OCI-LY7 (cell line): ENCODE measurements around the gene ADPRM. TPM values are rescaled to one million over a fixed set of nuclear protein-coding genes. Genes with fewer than 3 reads are reported as not detected.
"Not testable (repeated sequence)": the region's sequence is repeated elsewhere in the genome, so short reads cannot be mapped to it uniquely, and the experiment has no call there.

Experiments used
- BruUV-seq: library from RNA; stranded (reverse); fragments of 400-500 nt; replicated peaks from 2 replicates; lab custom pipeline; 2021; lab: Mats Ljungman, UMichigan
- CTCF ChIA-PET: fragments of 300-600 bp; sonication (Branson Sonifier 250); formaldehyde crosslinking; loops from one replicate; lab custom pipeline; 2022; ENCODE audit warnings: antibody characterized with exemption; ENCODE audit not compliant: unreplicated experiment; lab: Charles Lee
- POLR2A ChIA-PET: fragments of 300-600 bp; sonication (Branson Sonifier 250); formaldehyde crosslinking; loops from one replicate; lab custom pipeline; 2022; ENCODE audit warnings: antibody characterized with exemption; lab: Charles Lee
- DNase-seq: peaks from one replicate; pipeline ENCODE4 v3.0.0-alpha.2; 2015; ENCODE audit warnings: low spot score
- H2AFZ ChIP-seq: fragments of 200-600 bp; sonication (generic), shearing (Covaris generic); 2 replicates; pipeline ENCODE4 v1.6.1; 2014; ENCODE audit warnings: mild to moderate bottlenecking, antibody characterized with exemption, low read length, moderate library complexity
- H3K27ac ChIP-seq: fragments of 200-600 bp; sonication (generic); 2 replicates; pipeline ENCODE4 v1.5.1; 2014; ENCODE audit warnings: mixed run types, low read depth, mild to moderate bottlenecking, moderate library complexity, low read length, inconsistent platforms; ENCODE audit not compliant: poor library complexity, severe bottlenecking
- H3K36me3 ChIP-seq: fragments of 200-600 bp; sonication (generic); 2 replicates; pipeline ENCODE4 v1.6.1; 2014; ENCODE audit warnings: mild to moderate bottlenecking, antibody characterized with exemption, low read length, moderate library complexity, mixed read lengths; ENCODE audit not compliant: insufficient read depth
- H3K4me1 ChIP-seq: fragments of 200-600 bp; sonication (generic); 2 replicates; pipeline ENCODE4 v1.5.1; 2014; ENCODE audit warnings: mild to moderate bottlenecking, low read length; ENCODE audit not compliant: insufficient read depth, poor library complexity, severe bottlenecking
- H3K4me2 ChIP-seq: fragments of 200-600 bp; sonication (generic); 2 replicates; pipeline ENCODE4 v1.6.1; 2014; ENCODE audit warnings: mild to moderate bottlenecking, low read length
- H3K4me3 ChIP-seq: fragments of 200-600 bp; sonication (generic); 2 replicates; pipeline ENCODE4 v1.5.1; 2014; ENCODE audit warnings: mild to moderate bottlenecking, low read depth, low read length; ENCODE audit not compliant: poor library complexity, severe bottlenecking
- H3K79me2 ChIP-seq: fragments of 200-600 bp; sonication (generic); 2 replicates; pipeline ENCODE4 v1.6.1; 2016; ENCODE audit warnings: low read depth, mild to moderate bottlenecking, low read length, moderate library complexity, mixed read lengths; ENCODE audit not compliant: insufficient read depth
- H3K9me2 ChIP-seq: fragments of 200-600 bp; sonication (generic); 2 replicates; pipeline ENCODE4 v1.6.1; 2016; ENCODE audit warnings: mild to moderate bottlenecking, low read length, mixed read lengths; ENCODE audit not compliant: insufficient read depth
- H3K9me3 ChIP-seq: fragments of 200-600 bp; sonication (generic); 2 replicates; pipeline ENCODE4 v1.6.1; 2014; ENCODE audit warnings: mild to moderate bottlenecking, mixed run types, low read length, mixed read lengths
- H4K20me1 ChIP-seq: fragments of 200-600 bp; sonication (generic); 2 replicates; pipeline ENCODE4 v1.6.1; 2014; ENCODE audit warnings: mild to moderate bottlenecking, antibody characterized with exemption, low read length, moderate library complexity, mixed read lengths; ENCODE audit not compliant: insufficient read depth
- CTCF ChIP-seq: fragments of 200-600 bp; sonication (generic); conservative IDR thresholded peaks from 2 replicates; pipeline ENCODE4 v1.5.1; 2014; ENCODE audit warnings: mild to moderate bottlenecking, antibody characterized with exemption, low read length, moderate library complexity, mixed read lengths
- EZH2phosphoT487 ChIP-seq: fragments of 200-600 bp; sonication (generic); IDR thresholded peaks from 2 replicates; pipeline ENCODE4 v1.6.1; 2018; ENCODE audit warnings: low read depth, borderline replicate concordance, mild to moderate bottlenecking, mixed run types, antibody characterized with exemption, low read length, moderate library complexity, mixed read lengths
- intact Hi-C: fragments of 100-400 bp; cut with micrococcal nuclease; formaldehyde crosslinking; loops from one replicate; pipeline ENCODE4 v1.10.0; 2022; ENCODE audit not compliant: unreplicated experiment
- total RNA-seq, 2 experiments: library from RNA; depleted of rRNA in 1 of 2; stranded (reverse); fragments of >200 nt in 1 of 2; shearing (Covaris generic) in 1 of 2; gene quantifications; 2 replicates each; pipeline ENCODE4 v1.2.3, GENCODE V29; 2014 to 2022

The ADPRM gene
- total RNA-seq, 2 experiments from 2014 or later: 5.5 to 7.0 TPM

- Histone ChIP-seq H3K9me3 (no peaks in the 10 kb centered on the region), H3K4me1 (no peaks in the 10 kb centered on the region), H3K27ac (no peak within 1 kb of the TSS), H4K20me1 (no peaks in the 10 kb centered on the region), H3K79me2 (no peaks in the 10 kb centered on the region), H2AFZ (no peak within 1 kb of the TSS), H3K4me2 (no peak within 1 kb of the TSS), H3K4me3 (no peak within 1 kb of the TSS), H3K9me2 (no peaks in the 10 kb centered on the region), H3K36me3 (no peaks in the 10 kb centered on the region)
- ChIA-PET CTCF (no interaction called here), POLR2A (no interaction called here)
- no peak for DNase-seq
- no TSS peak for BruUV-seq
- TF ChIP-seq EZH2phosphoT487 (no peak), CTCF (no peak)
- intact Hi-C loops: no loop called here
Measured at GRCh38 chr17:10729334-10730193, 32.2 kb downstream of the ADPRM start, which contains the start of gene TMEM220. TSS of gene TMEM220 (minus strand) at chr17:10730023. CDS start at chr17:10729851, 172 bp downstream.

- intact Hi-C loops, BruUV-seq, CTCF ChIA-PET, H3K4me1 ChIP-seq, H3K9me3 ChIP-seq, H3K9me2 ChIP-seq, H2AFZ ChIP-seq, H3K4me2 ChIP-seq, H3K27ac ChIP-seq, POLR2A ChIA-PET, H3K36me3 ChIP-seq, DNase-seq, H3K4me3 ChIP-seq, H4K20me1 ChIP-seq, H3K79me2 ChIP-seq: not testable (repeated sequence)
Measured at GRCh38 chr17:10730247-10730646, 32.9 kb downstream of the ADPRM start.

GRCh38 chr17:10731408-10731879 is 34.0 kb downstream of the ADPRM start:
- intact Hi-C loops: no loop called here
- no peak for DNase-seq
- POLR2A ChIA-PET: no interaction called here

GRCh38 chr17:10732121-10732520 is 34.7 kb downstream of the ADPRM start:
- H3K79me2 ChIP-seq, POLR2A ChIA-PET, H3K9me3 ChIP-seq, H3K4me3 ChIP-seq, H3K4me1 ChIP-seq, BruUV-seq, H2AFZ ChIP-seq, H3K9me2 ChIP-seq, intact Hi-C loops, H3K36me3 ChIP-seq, DNase-seq, H4K20me1 ChIP-seq, H3K27ac ChIP-seq, CTCF ChIA-PET, H3K4me2 ChIP-seq: not testable (repeated sequence)

More at GRCh38 chr17:10731408-10731879, 34.0 kb downstream of the ADPRM start:
- Histone ChIP-seq H3K4me3 (no peak overlapping the region), H4K20me1 (no peaks in the 10 kb centered on the region), H2AFZ (no peak overlapping the region), H3K36me3 (no peaks in the 10 kb centered on the region), H3K79me2 (no peaks in the 10 kb centered on the region), H3K4me2 (no peak overlapping the region), H3K9me3 (no peaks in the 10 kb centered on the region), H3K27ac (no peak overlapping the region), H3K9me2 (no peaks in the 10 kb centered on the region), H3K4me1 (no peaks in the 10 kb centered on the region)
- CTCF ChIA-PET: no interaction called here
- BruUV-seq: no TSS peak
- TF ChIP-seq CTCF (no peak), EZH2phosphoT487 (no peak)
